ENCODE results near the gene ZNF792.
"Not testable (repeated sequence)": the region's sequence is repeated elsewhere in the genome, so short reads cannot be mapped to it uniquely, and the experiment has no call there.

Gene ZNF792

DNA sequence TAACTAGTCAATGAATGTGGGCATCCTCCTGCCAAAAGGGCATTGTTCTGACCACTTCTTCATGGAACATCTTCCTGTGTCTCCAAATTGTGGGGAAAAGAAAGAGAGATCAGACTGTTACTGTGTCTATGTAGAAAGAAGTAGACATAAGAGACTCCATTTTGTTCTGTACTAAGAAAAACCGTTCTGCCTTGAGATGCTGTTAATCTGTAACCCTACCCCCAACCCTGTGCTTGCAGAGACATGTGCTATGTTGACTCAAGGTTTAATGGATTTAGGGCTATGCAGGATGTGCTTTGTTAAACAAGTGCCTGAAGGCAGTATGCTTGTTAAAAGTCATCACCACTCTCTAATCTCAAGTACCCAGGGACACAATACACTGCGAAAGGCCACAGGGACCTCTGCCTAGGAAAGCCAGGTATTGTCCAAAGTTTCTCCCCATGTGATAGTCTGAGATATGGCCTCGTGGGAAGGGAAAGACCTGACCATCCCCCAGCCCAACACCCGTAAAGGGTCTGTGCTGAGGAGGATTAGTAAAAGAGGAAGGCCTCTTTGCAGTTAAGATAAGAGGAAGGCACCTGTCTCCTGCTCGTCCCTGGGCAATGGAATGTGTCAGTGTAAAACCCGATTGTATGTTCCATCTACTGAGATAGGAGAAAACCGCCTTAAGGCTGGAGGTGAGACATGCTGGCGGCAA is 43.8 kb downstream of the ZNF792 start:
- not testable (repeated sequence) for DNase-seq

- DNase-seq, result no peak
These were observed 45.8 kb downstream of the ZNF792 start for GRCh38 chr19:34918190-34918589.

DNA sequence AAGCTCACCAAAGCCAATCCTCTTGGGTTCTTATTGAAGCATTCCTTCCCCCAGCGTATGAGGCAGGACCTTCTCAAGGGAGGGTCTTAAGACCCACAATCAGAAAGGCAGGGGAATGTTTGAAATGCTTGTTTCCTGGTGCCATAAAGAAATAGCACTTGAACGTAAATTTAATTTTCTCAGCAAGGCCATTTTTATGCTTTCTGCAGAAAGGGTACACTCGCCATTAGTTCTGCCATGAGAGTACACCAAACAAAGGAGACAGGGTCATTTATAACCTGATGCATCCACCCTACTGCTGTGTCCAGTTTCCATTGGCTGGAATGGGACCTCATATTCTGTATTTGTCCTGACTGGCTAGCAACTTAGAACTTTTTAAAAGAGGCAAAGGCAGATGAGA is 46.9 kb downstream of the ZNF792 start:
- DNase-seq, result not testable (repeated sequence)

GRCh38 chr19:34910770-34911169 is 53.3 kb downstream of the ZNF792 start:
- no peak for DNase-seq
